ENCODE results near the gene PTPRC. TPM values are rescaled to one million over a fixed set of nuclear protein-coding genes. Genes with fewer than 3 reads are reported as not detected.
"Not testable (repeated sequence)": the region's sequence is repeated elsewhere in the genome, so short reads cannot be mapped to it uniquely, and the experiment has no call there.

The PTPRC gene, protein sequence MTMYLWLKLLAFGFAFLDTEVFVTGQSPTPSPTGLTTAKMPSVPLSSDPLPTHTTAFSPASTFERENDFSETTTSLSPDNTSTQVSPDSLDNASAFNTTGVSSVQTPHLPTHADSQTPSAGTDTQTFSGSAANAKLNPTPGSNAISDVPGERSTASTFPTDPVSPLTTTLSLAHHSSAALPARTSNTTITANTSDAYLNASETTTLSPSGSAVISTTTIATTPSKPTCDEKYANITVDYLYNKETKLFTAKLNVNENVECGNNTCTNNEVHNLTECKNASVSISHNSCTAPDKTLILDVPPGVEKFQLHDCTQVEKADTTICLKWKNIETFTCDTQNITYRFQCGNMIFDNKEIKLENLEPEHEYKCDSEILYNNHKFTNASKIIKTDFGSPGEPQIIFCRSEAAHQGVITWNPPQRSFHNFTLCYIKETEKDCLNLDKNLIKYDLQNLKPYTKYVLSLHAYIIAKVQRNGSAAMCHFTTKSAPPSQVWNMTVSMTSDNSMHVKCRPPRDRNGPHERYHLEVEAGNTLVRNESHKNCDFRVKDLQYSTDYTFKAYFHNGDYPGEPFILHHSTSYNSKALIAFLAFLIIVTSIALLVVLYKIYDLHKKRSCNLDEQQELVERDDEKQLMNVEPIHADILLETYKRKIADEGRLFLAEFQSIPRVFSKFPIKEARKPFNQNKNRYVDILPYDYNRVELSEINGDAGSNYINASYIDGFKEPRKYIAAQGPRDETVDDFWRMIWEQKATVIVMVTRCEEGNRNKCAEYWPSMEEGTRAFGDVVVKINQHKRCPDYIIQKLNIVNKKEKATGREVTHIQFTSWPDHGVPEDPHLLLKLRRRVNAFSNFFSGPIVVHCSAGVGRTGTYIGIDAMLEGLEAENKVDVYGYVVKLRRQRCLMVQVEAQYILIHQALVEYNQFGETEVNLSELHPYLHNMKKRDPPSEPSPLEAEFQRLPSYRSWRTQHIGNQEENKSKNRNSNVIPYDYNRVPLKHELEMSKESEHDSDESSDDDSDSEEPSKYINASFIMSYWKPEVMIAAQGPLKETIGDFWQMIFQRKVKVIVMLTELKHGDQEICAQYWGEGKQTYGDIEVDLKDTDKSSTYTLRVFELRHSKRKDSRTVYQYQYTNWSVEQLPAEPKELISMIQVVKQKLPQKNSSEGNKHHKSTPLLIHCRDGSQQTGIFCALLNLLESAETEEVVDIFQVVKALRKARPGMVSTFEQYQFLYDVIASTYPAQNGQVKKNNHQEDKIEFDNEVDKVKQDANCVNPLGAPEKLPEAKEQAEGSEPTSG (N-terminal part only)
- total RNA-seq = not detected in 2 replicates

DNA sequence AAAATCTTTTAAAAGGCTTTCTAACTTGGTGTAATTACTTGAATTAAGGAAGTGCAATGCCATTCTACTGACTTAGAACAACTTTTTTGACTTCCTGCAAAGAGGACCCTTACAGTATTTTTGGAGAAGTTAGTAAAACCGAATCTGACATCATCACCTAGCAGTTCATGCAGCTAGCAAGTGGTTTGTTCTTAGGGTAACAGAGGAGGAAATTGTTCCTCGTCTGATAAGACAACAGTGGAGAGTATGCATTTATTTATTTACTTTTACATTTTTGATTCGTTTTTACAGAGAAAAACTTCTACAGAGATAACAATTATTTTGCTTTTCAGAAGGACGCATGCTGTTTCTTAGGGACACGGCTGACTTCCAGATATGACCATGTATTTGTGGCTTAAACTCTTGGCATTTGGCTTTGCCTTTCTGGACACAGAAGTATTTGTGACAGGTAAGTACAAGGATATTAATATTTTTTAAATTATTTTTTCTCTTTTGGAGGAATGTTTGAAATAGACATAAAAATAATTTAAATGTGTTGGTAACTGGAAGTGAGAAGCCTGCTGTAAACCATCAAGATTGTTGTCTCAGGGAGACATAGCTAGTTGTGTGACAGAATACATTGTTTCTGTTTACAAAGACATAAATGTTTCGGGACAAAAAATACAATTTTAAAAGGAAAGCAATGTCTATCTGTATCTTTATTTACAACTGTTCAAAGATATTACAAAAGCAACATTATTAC is at the start of gene PTPRC:
PTPRC (plus strand) TSS at position 147 of the 742 bp plus-strand sequence; CDS start at position 376, 229 bp downstream.
- DNase-seq (ENCODE audit: extremely low read depth, low read depth, low spot score) = no peak

DNA sequence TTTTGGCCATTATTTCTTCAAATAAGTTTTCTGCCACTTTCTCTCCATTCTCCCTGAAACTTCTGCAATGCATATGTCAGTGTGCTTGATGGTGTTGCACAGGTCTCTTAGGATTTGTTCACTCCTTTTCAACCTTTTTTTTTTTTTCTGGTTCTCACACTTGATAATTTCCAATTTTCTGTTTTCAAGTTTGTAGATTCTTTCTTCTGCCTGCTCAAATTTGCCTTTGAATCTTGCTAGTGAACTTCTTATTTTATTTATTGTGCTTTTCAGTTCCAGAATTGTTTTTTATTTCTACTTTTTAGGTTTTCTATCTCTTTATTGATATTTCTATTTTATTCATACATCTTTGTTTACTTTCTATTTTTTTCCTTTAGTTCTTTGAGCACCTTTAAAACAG is 48.4 kb upstream of the PTPRC start:
- DNase-seq (ENCODE audit: extremely low read depth, low read depth, low spot score) = no peak

DNA sequence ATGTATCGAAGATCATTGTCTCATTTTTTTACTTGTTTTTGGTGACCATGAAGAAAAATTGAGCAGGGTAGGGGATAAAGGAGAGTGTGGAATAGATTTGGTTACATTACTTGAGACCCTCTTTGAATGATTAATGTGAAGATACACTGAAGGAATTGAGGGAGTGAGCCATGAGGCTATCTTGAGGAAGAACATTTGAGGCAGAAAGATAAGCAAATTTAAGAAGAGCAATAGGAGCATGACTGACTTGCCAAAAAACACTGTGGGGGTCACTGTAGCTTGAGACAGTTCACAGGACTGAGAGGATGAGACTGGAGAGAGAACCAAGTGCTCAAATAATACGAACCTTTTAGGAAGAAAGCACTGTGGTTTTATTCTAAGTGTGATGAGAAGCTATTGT is 43.1 kb upstream of the PTPRC start:
- no peak for DNase-seq (ENCODE audit: extremely low read depth, low read depth, low spot score)

DNA sequence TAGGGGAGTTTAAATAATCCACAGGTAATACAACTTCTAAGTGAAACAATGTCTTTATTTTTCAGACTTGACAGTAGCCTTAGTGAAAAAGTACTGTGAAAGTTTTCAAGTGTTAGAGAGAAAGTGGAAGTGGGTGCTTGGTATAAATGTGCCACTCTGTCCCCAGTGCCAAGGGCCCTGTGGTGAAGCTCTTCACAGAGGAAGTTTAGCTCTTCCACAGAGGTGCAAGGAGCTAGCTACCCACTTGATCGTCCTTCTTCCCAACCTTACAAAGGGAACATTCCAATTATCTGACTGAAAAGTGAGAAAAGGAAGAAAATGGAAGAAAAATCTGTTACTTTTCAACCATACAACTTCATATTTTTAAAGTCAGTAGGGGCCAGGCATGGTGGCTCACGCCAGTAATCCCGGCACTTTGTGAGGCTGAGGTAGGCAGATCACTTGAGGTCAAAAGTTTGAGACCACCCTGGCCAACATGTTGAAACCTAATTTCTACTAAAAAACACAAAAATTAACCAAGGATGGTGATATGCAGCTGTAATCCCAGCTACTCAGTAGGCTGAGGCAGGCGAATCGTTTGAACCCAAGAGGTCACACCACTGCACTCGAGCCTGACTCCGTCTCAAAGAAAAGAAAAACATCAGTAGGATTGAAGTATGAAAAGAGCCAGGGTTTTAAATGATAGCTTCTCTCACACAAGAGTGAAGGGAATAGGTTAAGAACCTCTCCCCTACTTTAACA is 41.0 kb upstream of the PTPRC start:
- DNase-seq (ENCODE audit: extremely low read depth, low read depth, low spot score) = no peak

DNA sequence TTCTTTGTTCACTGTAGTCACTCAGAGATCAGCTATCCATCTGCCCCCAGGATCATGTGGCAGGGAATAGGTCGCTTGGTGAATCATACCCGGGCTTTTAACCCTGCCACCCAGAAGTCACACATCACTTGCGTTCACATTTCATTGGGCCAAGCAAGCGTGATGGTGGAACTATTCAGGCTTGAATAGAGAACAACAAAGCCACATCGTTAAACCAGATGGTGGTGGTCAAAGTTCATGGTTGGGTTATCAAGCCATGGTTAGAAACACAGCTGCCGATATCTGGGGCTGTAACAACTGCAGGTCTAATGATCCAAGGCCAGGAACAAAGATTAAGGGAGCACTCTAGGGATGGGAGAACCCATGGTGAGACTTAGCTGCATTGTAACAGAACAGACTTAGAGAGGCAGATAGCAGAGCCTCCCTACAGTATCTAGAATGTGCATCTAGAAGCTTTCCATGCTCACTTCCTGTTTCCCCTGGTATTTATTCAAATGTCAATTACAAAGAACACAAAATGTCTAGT is 40.0 kb upstream of the PTPRC start:
- DNase-seq (ENCODE audit: extremely low read depth, low read depth, low spot score) = no peak

DNA sequence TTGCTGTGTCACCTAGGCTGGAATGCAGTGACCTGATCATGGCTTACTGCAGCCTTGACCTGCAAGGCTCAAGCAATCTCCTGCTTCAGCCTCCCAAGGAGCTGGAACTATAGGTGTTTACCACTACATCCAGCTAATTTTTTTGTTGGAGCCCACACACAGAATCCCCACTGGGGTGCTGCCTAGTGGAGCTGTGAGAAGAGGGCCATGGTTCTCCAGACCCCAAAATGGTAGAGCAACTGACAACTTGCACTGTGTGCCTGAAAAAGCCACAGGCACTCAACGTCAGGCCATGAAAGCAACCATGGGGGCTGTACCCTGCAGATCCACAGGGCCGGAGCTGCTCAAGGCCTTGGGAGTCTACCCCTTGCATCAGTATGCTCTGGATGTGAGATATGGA is 39.1 kb upstream of the PTPRC start:
- DNase-seq (ENCODE audit: extremely low read depth, low read depth, low spot score) = no peak

DNA sequence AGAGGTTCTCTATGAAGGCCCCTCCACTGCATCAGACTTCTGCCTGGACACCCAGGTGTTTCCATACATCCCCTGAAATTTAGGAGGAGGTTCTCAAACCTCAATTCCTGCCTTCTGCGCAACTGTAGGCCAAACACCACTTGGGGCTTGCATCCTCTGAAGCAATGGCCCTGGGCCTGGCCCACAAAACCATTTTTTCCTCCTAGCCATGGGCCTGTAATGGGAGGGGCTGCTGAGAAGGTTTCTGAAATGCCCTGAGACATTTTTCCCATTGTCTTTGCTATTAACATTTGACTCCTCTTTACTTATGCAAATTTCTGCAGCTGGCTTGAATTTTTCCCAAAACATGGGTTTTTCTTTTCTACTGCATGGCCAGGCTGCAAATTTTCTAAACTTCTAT is 37.9 kb upstream of the PTPRC start:
- no peak for DNase-seq (ENCODE audit: extremely low read depth, low read depth, low spot score)

DNA sequence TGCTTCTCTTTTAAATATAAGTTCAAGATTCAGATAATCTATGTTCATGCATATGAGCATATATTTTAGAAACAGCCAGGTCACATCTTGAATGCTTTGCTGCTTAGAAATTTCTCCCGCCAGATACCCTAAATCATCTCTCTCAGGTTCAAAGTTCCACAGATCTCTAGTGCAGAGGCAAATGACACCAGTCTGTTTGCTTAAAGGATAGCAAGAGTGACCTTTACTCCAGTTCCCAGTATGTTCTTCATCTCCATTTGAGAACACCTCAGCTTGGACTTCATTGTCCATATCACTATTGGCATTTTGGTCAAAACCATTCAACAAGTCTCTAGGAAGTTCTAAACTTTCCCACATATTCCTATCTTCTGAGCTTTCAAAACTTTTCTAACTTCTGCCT is 37.5 kb upstream of the PTPRC start:
- not testable (repeated sequence) for DNase-seq (ENCODE audit: extremely low read depth, low read depth, low spot score)

DNA sequence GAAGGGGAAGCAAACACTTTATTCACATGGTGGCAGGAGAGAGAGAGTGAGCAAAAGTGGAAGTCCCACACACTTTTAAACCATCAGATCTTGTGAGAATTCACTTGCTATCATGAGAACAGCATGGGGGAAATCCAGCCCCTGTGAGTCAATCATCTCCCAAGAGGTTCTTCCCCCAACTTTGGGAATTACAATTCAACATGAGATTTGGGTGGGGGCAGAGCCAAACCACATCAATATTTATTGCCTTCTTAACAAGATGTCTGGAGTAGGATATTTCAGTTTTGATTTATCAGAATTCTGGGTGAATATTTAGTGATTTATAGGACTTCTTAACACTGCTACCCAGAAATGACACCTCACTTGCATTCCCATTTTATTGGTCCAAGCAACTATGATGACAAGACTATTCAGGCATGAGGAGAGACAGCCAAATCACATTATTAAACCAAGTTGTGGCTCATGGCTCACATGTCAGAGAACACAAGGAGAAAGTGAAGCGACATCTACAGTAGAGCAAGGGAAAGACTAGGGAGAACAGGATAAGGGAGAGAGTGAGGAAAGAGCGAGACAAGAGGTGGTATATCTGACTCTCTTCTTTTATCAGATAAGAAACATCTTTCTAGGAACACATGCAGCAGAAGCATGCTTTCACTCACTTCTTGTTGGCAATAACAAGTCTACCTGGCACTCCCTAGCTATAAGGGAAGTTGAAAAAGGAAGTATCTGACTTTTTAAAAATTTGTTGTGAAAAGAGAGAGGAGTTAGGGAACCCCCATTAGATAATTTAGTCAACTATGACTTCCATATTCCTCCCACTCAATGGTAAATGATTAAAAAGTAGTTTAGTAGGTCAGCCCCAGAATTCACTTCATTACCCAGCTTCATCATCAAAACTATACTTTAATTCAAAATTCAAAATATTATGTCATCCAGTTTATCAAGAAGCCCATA is 36.6 kb upstream of the PTPRC start:
- no peak for DNase-seq (ENCODE audit: extremely low read depth, low read depth, low spot score)

DNA sequence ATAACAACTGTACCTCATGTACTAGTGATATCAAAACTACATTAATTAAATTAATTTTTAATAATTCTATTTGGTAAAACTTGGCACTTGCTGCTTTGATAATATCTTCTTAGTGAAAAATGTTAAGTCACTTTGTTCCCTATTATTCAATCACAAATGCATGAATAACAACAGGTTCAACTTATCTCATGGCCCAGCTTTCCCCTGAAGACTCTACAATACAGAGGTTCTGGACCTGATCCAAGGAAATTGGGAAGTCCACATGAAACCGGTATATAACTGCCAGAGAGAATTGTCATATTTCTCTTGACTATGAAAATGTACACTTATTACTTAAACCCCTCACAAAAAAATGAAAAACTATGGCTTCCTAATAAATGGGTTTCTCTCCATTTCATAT is 33.9 kb upstream of the PTPRC start:
- no peak for DNase-seq (ENCODE audit: extremely low read depth, low read depth, low spot score)

DNA sequence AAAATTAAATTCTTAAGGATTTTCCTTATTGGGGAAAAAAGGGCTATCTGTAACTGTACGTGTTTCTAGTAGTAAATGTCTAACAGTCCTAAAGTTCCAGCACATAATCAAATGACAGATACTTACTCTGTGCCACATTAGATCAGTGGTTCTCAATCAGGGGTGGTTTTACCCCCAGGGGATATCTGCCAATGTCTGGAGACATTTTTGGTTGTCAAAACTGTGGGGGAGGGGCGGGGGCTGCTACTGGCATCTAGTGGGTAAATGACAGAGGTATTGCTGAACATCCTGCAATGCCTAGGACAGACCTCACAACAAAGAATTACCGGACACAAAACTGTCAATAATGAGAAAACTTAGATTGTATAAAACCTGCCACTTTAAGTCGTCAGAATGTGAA is 33.4 kb upstream of the PTPRC start:
- no peak for DNase-seq (ENCODE audit: extremely low read depth, low read depth, low spot score)

DNA sequence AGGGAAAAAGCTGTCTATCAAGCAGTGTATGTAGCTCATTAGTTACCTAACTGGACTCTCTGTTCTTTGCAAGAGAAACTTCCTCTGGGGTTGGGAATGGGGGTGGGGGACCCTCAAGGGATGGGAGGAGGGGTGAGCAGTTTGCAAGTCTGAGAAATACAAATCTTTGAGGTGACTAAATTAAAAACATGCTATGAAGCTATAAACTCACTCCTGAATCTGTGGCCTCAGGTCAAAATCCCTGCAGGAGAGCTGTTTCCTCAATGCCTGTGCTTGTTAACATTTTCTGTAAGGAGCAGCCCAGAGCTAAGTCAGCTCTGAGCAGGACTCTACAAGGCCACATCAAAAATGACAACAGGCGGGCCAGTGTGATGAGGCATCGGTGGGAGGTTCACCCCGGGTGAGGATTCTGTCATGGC is 32.8 kb upstream of the PTPRC start:
- no peak for DNase-seq (ENCODE audit: extremely low read depth, low read depth, low spot score)

DNA sequence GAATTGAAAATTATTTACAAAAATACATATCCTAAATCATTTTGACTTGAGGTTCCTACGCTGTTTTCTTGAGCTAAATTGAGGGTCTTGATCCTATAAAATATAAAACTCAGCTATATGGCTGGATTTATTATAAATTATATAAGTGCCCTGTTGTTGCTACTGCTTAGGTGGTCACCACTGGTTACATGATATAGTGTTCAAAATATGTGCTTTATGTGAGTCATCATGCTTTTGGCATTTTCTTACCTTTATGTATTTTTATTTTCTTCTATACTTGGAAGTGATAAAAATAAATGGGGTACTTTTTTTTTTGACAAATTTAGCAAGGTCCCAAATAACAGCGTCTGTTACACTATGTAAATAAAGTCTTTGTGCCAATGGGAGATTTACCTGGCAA is 31.1 kb upstream of the PTPRC start:
- no peak for DNase-seq (ENCODE audit: extremely low read depth, low read depth, low spot score)

DNA sequence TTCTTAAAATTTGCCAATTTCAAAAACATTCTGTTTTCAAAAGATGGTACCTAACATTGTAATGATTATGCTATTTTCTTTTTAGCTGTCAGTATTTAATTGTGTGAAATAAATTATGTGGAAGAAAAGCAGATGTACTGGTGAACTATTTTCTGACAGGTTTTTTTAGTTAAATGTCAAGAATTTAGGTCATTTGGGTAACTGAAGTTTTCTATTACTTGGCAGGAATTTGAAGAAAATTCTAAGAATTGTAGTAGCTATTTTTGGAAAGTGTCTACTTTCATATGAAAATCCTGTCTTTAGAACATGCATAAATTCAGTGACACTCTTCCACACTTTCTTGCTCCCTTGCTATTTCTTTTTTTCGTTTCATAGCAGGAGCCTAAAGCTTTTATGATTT is 28.5 kb upstream of the PTPRC start:
- DNase-seq (ENCODE audit: extremely low read depth, low read depth, low spot score) = no peak

DNA sequence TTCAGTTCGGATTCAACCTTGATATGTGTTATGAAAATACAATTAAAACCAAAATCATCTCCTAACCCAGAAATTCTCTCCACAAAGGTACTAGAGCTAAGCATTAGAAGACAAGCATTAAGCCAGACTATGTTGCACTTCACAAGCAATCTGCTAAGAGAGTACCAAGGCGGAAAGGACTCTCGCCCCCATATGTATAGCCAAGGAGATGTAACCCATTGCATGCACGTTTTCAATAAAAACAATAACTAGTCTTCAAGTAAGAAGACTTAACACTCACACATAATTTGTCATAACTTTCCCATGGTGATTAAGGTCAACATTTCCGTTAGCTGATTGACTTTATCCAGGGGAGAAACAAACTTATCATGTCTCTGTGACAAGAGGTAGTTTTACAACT is 27.6 kb upstream of the PTPRC start:
- DNase-seq (ENCODE audit: extremely low read depth, low read depth, low spot score) = no peak

DNA sequence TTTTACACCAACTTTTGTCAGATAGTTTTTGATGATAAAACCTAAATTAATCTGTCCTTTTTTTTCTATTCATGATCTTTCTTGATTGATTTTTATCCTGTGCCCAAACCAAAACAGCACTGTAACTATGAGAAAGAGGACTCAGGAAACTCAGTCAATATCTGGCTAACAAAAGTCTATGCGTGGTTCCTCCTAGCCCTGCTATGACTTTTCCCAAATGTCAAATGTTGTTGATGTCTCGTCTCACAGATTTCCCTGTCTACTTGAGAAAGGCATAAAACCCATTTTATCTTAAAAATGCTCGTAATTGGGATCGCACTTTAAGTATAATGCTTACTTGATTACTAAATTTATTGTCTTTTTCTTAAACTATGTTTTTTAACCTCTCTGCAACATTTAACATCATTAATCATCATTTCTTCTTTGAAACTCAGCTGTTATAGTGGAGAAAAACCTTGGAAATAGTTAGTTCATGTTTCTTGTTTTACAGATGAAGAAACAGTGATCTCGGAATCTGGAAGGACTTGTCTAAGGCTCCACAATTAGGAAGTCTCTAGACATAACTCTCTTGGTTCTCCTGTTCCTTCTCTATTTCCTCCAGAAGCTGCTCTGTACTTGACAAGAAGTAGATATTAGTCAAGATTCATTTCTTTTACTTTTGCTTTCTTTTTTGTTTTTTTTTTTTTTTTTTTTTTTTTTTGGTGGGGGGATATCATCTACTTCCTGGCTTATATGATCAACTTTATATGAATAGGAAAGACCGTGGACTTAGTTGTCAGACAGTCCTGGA is 26.2 kb upstream of the PTPRC start:
- DNase-seq (ENCODE audit: extremely low read depth, low read depth, low spot score) = no peak

DNA sequence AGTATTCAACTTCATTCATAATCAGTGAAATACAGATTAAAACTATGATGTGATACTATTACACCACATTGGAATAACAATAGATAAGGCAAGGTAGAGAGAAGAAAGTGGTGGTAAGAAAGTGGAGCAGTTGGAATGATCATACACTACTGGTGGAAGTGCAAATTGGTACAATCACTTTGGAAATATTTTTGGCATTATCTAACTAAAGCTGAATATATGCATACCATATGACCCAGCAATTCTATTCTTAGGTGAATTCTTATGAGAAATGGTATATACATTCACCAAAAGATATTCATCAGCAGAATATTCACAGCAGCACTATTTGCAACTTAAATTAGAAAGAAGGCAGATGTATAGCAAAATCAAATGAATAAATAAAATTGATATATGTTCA is 21.4 kb upstream of the PTPRC start:
- no peak for DNase-seq (ENCODE audit: extremely low read depth, low read depth, low spot score)
